GM18858 (cell line): ENCODE results near the gene POM121L2.

Experiments used
- ATAC-seq: cut with Tn5 transposase; IDR thresholded peaks from one replicate; pipeline ENCODE4 v1.9.1; 2021; ENCODE audit not compliant: unreplicated experiment

The POM121L2 gene

DNA sequence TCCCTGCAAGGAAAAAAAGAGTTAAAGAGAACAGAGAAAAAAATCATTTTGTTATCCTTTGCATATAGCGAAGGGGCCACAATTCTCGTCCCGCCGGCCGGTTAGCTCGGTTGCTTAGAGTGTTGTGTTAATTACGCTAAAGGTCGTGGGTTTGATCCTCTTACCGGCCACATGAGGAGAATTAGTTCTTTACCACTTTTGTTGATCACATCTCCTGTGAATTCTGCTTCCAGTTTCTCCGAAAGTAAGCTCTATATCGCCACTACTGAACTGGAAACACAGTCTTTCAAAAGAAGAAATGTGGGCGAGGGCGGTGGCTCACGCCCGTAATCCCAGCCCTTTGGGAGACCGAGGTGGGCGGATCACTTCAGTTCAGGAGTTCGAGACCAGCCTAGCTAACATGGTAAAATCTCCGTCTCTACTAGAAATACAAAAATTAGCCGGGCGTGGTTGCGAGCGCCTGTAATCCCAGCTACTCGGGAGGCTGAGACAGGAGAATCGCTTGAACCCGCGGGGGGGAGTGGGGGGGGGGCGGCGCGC, 51.2 kb downstream of the POM121L2 start:
- ATAC-seq: no peak

DNA sequence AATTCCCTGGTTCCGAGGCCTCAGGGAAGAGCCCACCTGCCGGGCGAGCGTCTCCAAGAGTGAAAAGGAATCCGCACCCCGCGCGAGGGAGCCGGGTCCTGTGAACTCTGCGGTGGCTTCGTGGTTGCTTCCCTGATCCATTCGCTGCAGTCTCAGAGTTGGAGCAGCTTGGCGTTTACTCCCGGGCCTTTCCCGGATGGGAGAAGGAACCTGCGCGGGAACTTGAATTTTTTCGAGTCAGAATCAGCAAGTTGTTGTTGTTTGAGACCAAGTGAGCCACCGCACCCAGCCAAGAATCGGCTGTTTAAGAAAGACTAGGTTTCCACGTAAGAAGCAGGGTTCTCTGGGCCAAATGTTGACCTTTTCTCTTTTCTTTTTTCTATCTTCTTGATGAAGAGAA, 51.7 kb downstream of the POM121L2 start:
- no peak for ATAC-seq
